Activated naive CD4-positive, alpha-beta T cell treated with anti-CD3 and anti-CD28 coated beads for 36 hours (primary cell): ENCODE data around the gene DPH1. TPM values are rescaled to one million over a fixed set of nuclear protein-coding genes. Genes with fewer than 3 reads are reported as not detected.
"Not testable (repeated sequence)": the region's sequence is repeated elsewhere in the genome, so short reads cannot be mapped to it uniquely, and the experiment has no call there.

Experiments used
- CTCF ChIA-PET: fragments of 350-600 bp; sonication (Branson Sonifier 250); formaldehyde crosslinking; loops from one replicate; lab custom pipeline; 2021; ENCODE audit warnings: antibody characterized with exemption; lab: Charles Lee
- DNase-seq: peaks from one replicate; pipeline ENCODE4 v3.0.0-alpha.2; 2020
- H3K27ac Mint-ChIP-seq: one replicate; pipeline ENCODE4 v1.8.0; 2021; ENCODE audit warnings: mild to moderate bottlenecking, mixed read lengths
- H3K27me3 Mint-ChIP-seq: one replicate; pipeline ENCODE4 v1.8.0; 2021; ENCODE audit warnings: low read depth, mixed read lengths
- H3K36me3 Mint-ChIP-seq: one replicate; pipeline ENCODE4 v1.8.0; 2021; ENCODE audit warnings: low read depth, mixed read lengths
- H3K4me1 Mint-ChIP-seq: one replicate; pipeline ENCODE4 v1.8.0; 2021; ENCODE audit warnings: low read depth, mixed read lengths
- H3K4me3 Mint-ChIP-seq: one replicate; pipeline ENCODE4 v1.8.0; 2021; ENCODE audit warnings: mild to moderate bottlenecking, moderate library complexity, mixed read lengths
- H3K9me3 Mint-ChIP-seq: one replicate; pipeline ENCODE4 v1.8.0; 2021; ENCODE audit warnings: mixed read lengths
- intact Hi-C: fragments of 100-400 bp; cut with micrococcal nuclease; formaldehyde crosslinking; loops from one replicate; pipeline ENCODE4 v1.15.1; 2023
- total RNA-seq, 2 experiments: library from RNA; stranded (reverse); gene quantifications; one replicate each; pipeline ENCODE4 v1.2.3, GENCODE V29; 2021

The DPH1 gene
- 10 to 100 TPM; 31.1 to 34.1 TPM for total RNA-seq

DNA sequence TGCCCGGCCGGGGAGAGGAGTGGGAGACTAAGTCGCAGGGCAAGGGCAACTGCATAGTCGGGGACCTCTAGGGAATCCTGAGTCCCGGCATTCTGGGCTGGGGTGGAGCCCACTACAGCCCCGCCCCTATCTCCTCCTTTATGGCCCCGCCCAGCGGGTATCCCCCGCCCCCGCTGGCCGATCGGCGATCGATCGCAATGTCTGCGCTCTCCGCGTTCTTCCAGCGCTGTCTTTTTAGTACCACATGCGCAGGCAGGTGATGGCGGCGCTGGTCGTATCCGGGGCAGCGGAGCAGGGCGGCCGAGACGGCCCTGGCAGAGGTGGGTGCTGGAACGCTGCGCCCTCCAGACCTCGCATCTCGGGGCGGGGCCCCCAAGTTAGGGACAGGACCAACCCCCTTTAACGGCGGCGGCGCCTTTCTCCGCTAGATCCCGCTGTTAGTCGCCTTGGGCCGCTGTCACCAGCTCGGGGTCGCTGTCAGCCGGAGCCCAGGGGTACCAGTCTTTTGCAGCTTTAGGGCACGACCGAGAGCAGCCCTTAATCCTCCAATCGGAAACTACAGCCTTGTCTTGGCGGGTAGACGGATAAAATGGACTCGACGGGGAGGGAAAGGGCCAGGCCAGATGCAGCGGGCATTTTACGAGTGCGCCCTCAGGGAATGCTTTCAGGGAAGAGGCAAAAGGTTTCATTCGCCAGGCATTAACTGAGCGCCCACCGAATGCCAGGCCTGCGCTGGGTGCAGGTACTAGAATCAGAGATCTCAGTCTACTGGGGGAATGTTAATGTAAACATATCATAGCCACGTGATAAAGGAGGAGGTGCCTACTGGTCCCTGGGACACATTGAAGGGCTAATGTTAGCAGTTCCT, at the start of gene DPH1:
DPH1 (plus strand) TSS at position 243 of the 868 bp plus-strand sequence; CDS start at position 260, 17 bp downstream.
- Mint-ChIP-seq H3K4me1 (peaks cover 29% of the 10 kb centered on the region), H3K36me3 (no peaks in the 10 kb centered on the region), H3K27me3 (peaks cover 24% of the 10 kb centered on the region), H3K27ac (peak within 1 kb of the TSS; percentile 61), H3K9me3 (no peaks in the 10 kb centered on the region), H3K4me3 (peak within 1 kb of the TSS; percentile 94)
- DNase-seq: peak; percentile 91
- intact Hi-C loops: loop anchor here (1.0 to 2.0 kb wide), 4 partner anchors 11 to 314 kb away; no protein-coding TSS in a partner anchor
- CTCF ChIA-PET: interaction anchor here (0.6 to 1.2 kb wide), 6 partner anchors 23 to 1510 kb away, joined by 3 to 5 read pairs (median 3); partner anchors contain the start of gene HIC1

GRCh38 chr17:1980665-1981250, 49.2 kb upstream of the DPH1 start:
- CTCF ChIA-PET: no interaction called here
- DNase-seq: no peak
- Mint-ChIP-seq H3K27me3 (peaks cover 18% of the 10 kb centered on the region), H3K4me1 (peaks cover 12% of the 10 kb centered on the region), H3K36me3 (no peaks in the 10 kb centered on the region), H3K4me3 (no peak overlapping the region), H3K27ac (no peak overlapping the region), H3K9me3 (no peaks in the 10 kb centered on the region)
- intact Hi-C loops: no loop called here

GRCh38 chr17:1982793-1983366, 47.1 kb upstream of the DPH1 start:
- H3K4me3 Mint-ChIP-seq, H3K27me3 Mint-ChIP-seq, intact Hi-C loops, H3K9me3 Mint-ChIP-seq, H3K36me3 Mint-ChIP-seq, H3K4me1 Mint-ChIP-seq, H3K27ac Mint-ChIP-seq, DNase-seq: not testable (repeated sequence)
- CTCF ChIA-PET: interaction anchor here (0.7 kb wide), 1 partner anchor 81 kb away, joined by 3 read pairs; no protein-coding TSS in a partner anchor

GRCh38 chr17:1985093-1985492, 44.9 kb upstream of the DPH1 start:
- no peaks in the 10 kb centered on the region for H3K4me1 Mint-ChIP-seq
- no peaks in the 10 kb centered on the region for H3K9me3 Mint-ChIP-seq
- H3K36me3 Mint-ChIP-seq: no peaks in the 10 kb centered on the region
- intact Hi-C loops: no loop called here
- H3K4me3 Mint-ChIP-seq: no peak overlapping the region
- no peak for DNase-seq
- H3K27me3 Mint-ChIP-seq: no peaks in the 10 kb centered on the region
- CTCF ChIA-PET: no interaction called here
- H3K27ac Mint-ChIP-seq: no peak overlapping the region

DNA sequence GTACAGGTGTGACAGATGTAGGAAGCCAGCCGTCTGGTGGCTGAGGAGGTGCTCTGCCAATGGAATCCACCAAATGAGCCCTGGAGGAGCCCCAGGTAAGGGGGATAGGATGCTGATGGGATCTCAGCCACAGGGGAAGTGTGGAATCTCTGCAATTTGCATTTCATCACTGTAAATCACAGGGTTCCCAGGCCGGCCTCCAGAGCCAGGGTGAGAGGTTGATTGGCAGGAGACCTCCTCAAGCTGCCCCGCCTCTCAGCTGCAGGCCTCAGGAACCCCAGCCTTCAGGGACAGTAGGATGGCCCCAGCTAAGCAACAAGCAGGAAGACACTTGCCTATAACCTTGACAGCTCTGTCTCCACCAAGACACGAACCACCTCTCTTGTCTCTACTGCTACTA, 44.3 kb upstream of the DPH1 start:
- no peaks in the 10 kb centered on the region for H3K36me3 Mint-ChIP-seq
- H3K27me3 Mint-ChIP-seq: no peaks in the 10 kb centered on the region
- no peak for DNase-seq
- H3K9me3 Mint-ChIP-seq: no peaks in the 10 kb centered on the region
- H3K4me1 Mint-ChIP-seq: no peaks in the 10 kb centered on the region
- no peak overlapping the region for H3K27ac Mint-ChIP-seq
- H3K4me3 Mint-ChIP-seq: no peak overlapping the region
- CTCF ChIA-PET: no interaction called here
- intact Hi-C loops: no loop called here

DNA sequence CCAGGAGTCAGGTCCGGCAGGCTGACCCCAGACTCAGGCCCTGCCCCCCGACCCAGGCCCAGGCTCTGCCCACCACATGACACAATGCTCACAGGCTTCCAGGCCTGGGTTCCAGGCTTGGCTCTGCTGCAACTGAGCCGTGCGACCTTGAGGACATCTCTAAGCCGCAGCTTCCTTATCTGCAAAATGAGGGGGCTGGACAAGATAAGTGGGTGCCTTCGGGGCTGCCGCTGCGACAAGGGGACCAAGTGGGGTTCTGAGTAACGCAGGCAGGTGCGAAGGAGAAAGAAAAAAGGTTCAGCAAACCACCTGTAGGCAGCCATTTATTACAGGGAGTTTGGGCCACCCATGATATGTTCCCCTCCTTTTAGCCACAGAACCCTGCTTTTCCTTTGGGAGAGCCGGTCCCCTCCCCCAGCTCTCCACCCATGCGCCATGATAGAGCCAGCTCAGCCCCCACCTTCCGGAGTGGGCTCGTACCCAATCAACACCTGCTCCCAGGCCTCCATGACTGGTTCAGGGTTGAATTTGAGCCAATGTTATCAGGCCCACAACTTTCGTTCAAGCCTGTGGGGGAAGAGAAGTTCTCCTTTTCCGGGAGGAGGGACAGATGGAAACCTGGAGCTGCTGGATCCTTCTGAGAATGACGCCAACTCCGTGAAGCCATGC, 43.0 kb upstream of the DPH1 start:
- Mint-ChIP-seq H3K4me1 (no peaks in the 10 kb centered on the region), H3K9me3 (no peaks in the 10 kb centered on the region), H3K27ac (no peak overlapping the region), H3K4me3 (no peak overlapping the region), H3K27me3 (no peaks in the 10 kb centered on the region), H3K36me3 (no peaks in the 10 kb centered on the region)
- intact Hi-C loops: no loop called here
- DNase-seq: no peak
- CTCF ChIA-PET: no interaction called here

GRCh38 chr17:1989135-1989534, 40.8 kb upstream of the DPH1 start:
- Mint-ChIP-seq H3K36me3 (no peaks in the 10 kb centered on the region), H3K9me3 (no peaks in the 10 kb centered on the region), H3K4me3 (no peak overlapping the region), H3K4me1 (no peaks in the 10 kb centered on the region), H3K27ac (no peak overlapping the region), H3K27me3 (no peaks in the 10 kb centered on the region)
- CTCF ChIA-PET: no interaction called here
- intact Hi-C loops: no loop called here
- no peak for DNase-seq

- Mint-ChIP-seq H3K4me1 (no peaks in the 10 kb centered on the region), H3K27me3 (peaks cover 12% of the 10 kb centered on the region), H3K27ac (no peak overlapping the region), H3K9me3 (no peaks in the 10 kb centered on the region), H3K4me3 (no peak overlapping the region), H3K36me3 (no peaks in the 10 kb centered on the region)
- no peak for DNase-seq
- intact Hi-C loops: no loop called here
- CTCF ChIA-PET: no interaction called here
Observed at GRCh38 chr17:1992541-1992940, 37.4 kb upstream of the DPH1 start.

DNA sequence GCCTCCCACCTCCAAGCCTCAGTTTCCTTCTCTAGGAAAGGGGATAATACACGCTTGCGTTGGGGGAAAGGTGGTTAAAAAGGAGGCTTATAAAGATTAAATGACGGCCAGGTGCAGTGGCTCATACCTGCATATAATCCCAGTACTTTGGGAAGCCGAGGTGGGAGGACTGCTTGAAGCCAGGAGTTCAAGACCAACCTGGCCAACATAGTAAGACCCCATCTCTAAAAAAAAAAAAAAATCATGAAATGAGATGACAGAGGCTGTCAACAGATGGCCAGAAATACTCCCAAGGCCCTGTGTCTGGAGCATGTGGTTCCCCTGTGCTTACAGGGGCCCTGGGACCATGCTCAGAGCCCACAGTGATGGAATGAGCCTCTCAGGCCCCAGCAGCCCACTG, 35.2 kb upstream of the DPH1 start:
- intact Hi-C loops: no loop called here
- Mint-ChIP-seq H3K27ac (no peak overlapping the region), H3K4me1 (no peaks in the 10 kb centered on the region), H3K4me3 (no peak overlapping the region), H3K9me3 (no peaks in the 10 kb centered on the region), H3K36me3 (no peaks in the 10 kb centered on the region), H3K27me3 (peaks cover 22% of the 10 kb centered on the region)
- CTCF ChIA-PET: interaction anchor here (1.2 kb wide), 1 partner anchor 85 kb away, joined by 3 read pairs; no protein-coding TSS in a partner anchor
- no peak for DNase-seq

GRCh38 chr17:1995321-1995892, 34.5 kb upstream of the DPH1 start:
- DNase-seq: no peak
- CTCF ChIA-PET: interaction anchor here (0.6 to 1.2 kb wide), 2 partner anchors 86 to 296 kb away, joined by 3 to 4 read pairs; no protein-coding TSS in a partner anchor
- no peaks in the 10 kb centered on the region for H3K36me3 Mint-ChIP-seq
- H3K4me1 Mint-ChIP-seq: no peaks in the 10 kb centered on the region
- H3K4me3 Mint-ChIP-seq: no peak overlapping the region
- peaks cover 23% of the 10 kb centered on the region for H3K27me3 Mint-ChIP-seq
- intact Hi-C loops: no loop called here
- no peak overlapping the region for H3K27ac Mint-ChIP-seq
- no peaks in the 10 kb centered on the region for H3K9me3 Mint-ChIP-seq

GRCh38 chr17:1995907-1996799, 33.8 kb upstream of the DPH1 start:
- Mint-ChIP-seq H3K4me3 (no peak overlapping the region), H3K27ac (no peak overlapping the region), H3K27me3 (peaks cover 23% of the 10 kb centered on the region), H3K4me1 (no peaks in the 10 kb centered on the region), H3K36me3 (no peaks in the 10 kb centered on the region), H3K9me3 (no peaks in the 10 kb centered on the region)
- DNase-seq: no peak
- CTCF ChIA-PET: interaction anchor here (0.6 to 1.3 kb wide), 2 partner anchors 30 to 296 kb away, joined by 4 to 5 read pairs; no protein-coding TSS in a partner anchor
- intact Hi-C loops: no loop called here
